Thymus (tissue), 11 donors: ENCODE measurements around the gene LIG1. TPM values are rescaled to one million over a fixed set of nuclear protein-coding genes. Genes with fewer than 3 reads are reported as not detected.
"Not testable (repeated sequence)": the region's sequence is repeated elsewhere in the genome, so short reads cannot be mapped to it uniquely, and the experiment has no call there.

Experiments used
- DNase-seq, 9 donors: peaks; one replicate each; pipeline ENCODE4 v3.0.0-alpha.2; 2013; ENCODE audit warnings: low spot score in 9 of 9, low read depth in 6 of 9, missing footprints in 1 of 9
- H3K27ac ChIP-seq, 2 donors: one replicate each; pipeline ENCODE4 v1.5.1; 2013; ENCODE audit warnings: control low read depth in 1 of 2, low read depth in 1 of 2, low read length in 1 of 2, mild to moderate bottlenecking in 1 of 2, moderate library complexity in 1 of 2
- H3K27me3 ChIP-seq, 2 donors: one replicate each; pipeline ENCODE4 v1.5.1; 2013; ENCODE audit warnings: low read length in 1 of 2; ENCODE audit not compliant: control insufficient read depth in 2 of 2, insufficient read depth in 1 of 2
- H3K36me3 ChIP-seq, 2 donors: one replicate each; pipeline ENCODE4 v1.5.1; 2013; ENCODE audit warnings: low read length in 1 of 2, mild to moderate bottlenecking in 1 of 2, moderate library complexity in 1 of 2; ENCODE audit not compliant: control insufficient read depth in 2 of 2, insufficient read depth in 2 of 2
- H3K4me1 ChIP-seq, 2 donors: one replicate each; pipeline ENCODE4 v1.5.1; 2013; ENCODE audit warnings: low read length in 2 of 2; ENCODE audit not compliant: control insufficient read depth in 2 of 2, insufficient read depth in 2 of 2
- H3K4me3 ChIP-seq, 2 donors: one replicate each; pipeline ENCODE4 v1.5.1; 2013; ENCODE audit warnings: low read length in 2 of 2, control low read depth in 1 of 2, mild to moderate bottlenecking in 1 of 2
- H3K9me3 ChIP-seq, 2 donors: one replicate each; pipeline ENCODE4 v1.5.1; 2013; ENCODE audit warnings: low read length in 1 of 2, mild to moderate bottlenecking in 1 of 2; ENCODE audit not compliant: control insufficient read depth in 2 of 2, insufficient read depth in 1 of 2
- WGBS: extraction: QIAGEN DNeasy Blood & Tissue Kit; methylation state at CpG from one replicate; pipeline ENCODE4 v1.1.7; 2013; 5-methylcytosine and 5-hydroxymethylcytosine counted together
- polyA plus RNA-seq: library from polyadenylated mRNA; stranded (reverse); fragments of 200-250 nt; gene quantifications from one replicate; pipeline ENCODE4 v1.2.3, GENCODE V29; 2013
- total RNA-seq: library from RNA; stranded (reverse); fragments of 120-200 nt; gene quantifications from one replicate; pipeline ENCODE4 v1.2.4, GENCODE V29; 2013
- donor health status: healthy.

The LIG1 gene
- total and polyA plus RNA-seq, 2 donors: 58.9 to 76.6 TPM

DNA sequence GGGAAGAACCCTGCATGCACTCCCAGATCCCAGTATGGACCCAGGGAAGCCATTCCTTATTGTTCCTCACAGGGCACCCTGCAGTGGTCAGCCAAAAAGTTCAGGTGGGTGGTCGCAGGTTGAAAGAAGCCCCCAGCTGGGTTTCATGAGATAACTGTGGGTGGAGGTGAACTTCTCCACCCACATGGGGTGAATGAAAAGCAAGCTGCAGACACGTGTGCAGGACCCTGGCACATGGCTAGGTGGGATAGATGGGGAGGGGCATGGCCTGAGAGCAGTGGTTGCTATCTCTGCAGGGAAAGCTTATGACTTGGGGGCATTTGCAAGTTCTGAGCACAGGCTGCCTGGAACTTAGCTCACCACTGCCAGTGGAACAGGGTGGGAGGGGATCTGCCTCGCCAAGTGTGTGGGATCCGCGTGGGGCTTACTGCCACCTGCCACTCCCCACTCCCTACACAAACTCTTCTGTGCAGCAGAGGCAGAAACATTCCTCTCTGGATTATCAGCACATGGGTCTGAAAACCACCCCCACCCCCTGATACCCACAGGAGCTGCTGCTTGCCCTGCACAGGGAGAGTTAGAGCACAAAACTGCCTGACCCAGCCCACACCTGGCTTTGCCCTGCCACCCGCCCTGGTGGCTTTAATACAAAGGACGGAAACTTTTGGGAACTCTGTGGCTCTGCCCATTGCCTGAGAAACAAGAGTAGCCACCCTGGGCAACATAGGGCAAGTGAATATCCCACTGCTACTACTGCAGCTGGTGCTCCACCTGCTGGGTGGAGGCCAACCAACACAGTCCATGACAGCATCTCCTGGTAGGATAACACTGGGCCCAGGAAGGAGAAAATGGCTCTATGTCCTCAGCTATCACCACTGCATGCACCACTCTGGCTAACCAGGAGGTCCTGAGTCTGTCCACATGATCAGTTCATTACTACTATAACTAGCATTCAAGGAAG, 84.0 kb downstream of the LIG1 start:
- no peaks in the 10 kb centered on the region for H3K27me3 ChIP-seq
- no peak overlapping the region for H3K27ac ChIP-seq
- WGBS: 91% methylated on average over 7 of the region's 7 CpGs
- no peak for DNase-seq
- H3K4me1 ChIP-seq: no peaks in the 10 kb centered on the region
- H3K36me3 ChIP-seq: no peaks in the 10 kb centered on the region
- no peak overlapping the region for H3K4me3 ChIP-seq
- H3K9me3 ChIP-seq: no peaks in the 10 kb centered on the region

DNA sequence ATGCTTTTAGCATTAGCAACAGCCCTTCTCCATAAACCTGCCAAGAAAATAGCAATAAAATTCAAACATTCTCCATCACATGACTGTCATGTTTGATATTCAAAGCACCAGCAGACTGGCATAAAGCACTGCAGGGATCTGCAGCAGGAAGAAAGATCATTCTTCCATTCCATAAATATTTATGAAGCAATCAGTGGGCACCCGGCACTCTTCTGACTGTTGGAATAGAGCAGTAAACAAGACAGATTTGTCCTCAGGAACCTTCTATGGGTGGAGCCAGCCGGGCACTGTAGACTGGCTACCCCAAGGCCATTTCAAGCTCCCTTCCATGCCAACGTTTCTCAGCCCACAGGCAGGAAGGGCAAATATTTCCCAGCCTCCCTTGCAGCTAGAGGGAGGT, 85.1 kb downstream of the LIG1 start:
- Histone ChIP-seq H3K4me1 (no peaks in the 10 kb centered on the region), H3K36me3 (no peaks in the 10 kb centered on the region), H3K4me3 (no peak overlapping the region), H3K27me3 (no peaks in the 10 kb centered on the region), H3K9me3 (no peaks in the 10 kb centered on the region), H3K27ac (no peak overlapping the region)
- WGBS: 78% methylated on average over 3 of the region's 3 CpGs
- no peak for DNase-seq

DNA sequence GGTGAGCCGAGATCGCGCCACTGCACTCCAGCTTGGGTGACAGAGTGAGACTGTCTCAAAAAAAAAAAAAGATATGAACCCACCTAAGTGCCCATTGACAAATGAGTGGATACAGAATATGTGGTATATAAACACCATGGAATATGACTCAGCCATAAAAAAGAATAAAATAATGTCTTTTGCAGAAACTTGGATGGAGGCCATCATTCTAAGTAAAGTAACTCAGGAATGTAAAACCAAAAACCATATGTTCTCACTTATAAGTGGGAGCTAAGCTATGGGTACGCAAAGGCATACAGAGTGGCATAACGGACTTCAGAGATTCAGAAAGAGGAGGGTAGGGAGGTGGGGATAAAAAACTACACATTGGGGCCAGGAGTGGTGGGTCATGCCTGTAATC, 89.0 kb downstream of the LIG1 start:
- Histone ChIP-seq H3K4me3 (no peak overlapping the region), H3K27me3 (no peaks in the 10 kb centered on the region), H3K4me1 (no peaks in the 10 kb centered on the region), H3K9me3 (no peaks in the 10 kb centered on the region), H3K36me3 (no peaks in the 10 kb centered on the region), H3K27ac (no peak overlapping the region)
- WGBS: 97% methylated on average over 5 of the region's 5 CpGs
- DNase-seq: no peak

DNA sequence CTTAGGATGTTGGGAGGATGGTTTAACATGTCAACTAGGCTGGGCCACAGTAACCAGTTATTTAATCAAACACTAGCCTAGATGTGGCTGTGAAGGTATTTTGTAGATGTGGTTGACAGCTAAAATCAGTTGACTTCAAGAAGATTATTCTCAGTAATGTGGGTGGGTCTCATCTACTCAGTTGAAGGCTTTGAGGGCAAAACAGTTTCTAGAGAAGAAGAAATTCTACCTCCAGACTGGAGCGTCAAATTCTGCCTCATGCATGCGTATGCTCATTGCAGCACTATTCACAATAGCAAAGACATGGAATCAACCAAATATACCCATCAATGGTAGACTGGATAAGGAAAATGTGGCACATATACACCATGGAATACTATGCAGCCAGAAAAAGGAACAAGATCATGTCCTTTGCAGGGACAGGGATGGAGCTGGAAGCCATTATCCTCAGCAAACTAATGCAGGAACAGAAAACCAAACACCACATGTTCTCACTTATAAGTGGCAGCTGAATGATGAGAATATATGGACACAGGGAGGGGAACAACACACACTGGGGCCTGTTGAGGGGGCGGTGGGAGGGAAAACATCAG, 99.9 kb downstream of the LIG1 start:
- H3K36me3 ChIP-seq, DNase-seq, H3K4me3 ChIP-seq, H3K4me1 ChIP-seq, H3K27me3 ChIP-seq, H3K9me3 ChIP-seq, H3K27ac ChIP-seq: not testable (repeated sequence)
- 98% methylated on average over 3 of the region's 3 CpGs for WGBS

DNA sequence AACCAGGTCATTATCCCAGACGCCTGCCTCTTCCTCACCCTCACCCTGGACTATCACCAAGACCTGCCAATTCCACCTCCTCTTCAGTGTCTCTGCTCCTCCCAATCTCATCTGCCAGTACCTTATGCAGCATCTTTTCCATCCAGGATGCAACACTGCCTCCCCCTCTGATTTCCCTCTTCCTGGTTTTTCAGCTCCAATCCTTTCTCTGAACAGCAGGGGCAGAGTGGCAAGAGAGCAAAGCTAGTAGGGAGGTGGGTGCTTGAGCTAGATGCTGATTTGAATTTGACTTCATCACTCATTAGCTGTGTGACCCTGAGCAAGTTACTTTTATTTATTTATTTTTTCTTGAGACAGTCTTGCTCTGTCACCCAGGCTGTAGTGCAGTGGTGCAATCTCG, 100.7 kb downstream of the LIG1 start:
- 80% methylated on average over 2 of the region's 2 CpGs for WGBS
- no peak overlapping the region for H3K4me3 ChIP-seq
- H3K36me3 ChIP-seq: no peaks in the 10 kb centered on the region
- H3K9me3 ChIP-seq: peaks cover 0 to under 1% of the 10 kb centered on the region in 2 donors
- DNase-seq: no peak
- H3K27me3 ChIP-seq: no peaks in the 10 kb centered on the region
- H3K27ac ChIP-seq: no peak overlapping the region
- no peaks in the 10 kb centered on the region for H3K4me1 ChIP-seq

Other genes starting within 250 kb of the LIG1 start
- gene BSPH1, start 178.2 kb downstream of the LIG1 start, total RNA-seq: not detected
- gene BSPH1, start 178.2 kb downstream of the LIG1 start, polyA plus RNA-seq: not detected
- gene ELSPBP1, start 175.7 kb downstream of the LIG1 start, total RNA-seq: 0.24 TPM
- gene ELSPBP1, start 175.7 kb downstream of the LIG1 start, polyA plus RNA-seq: 0.32 TPM
- gene CABP5, start 126.3 kb downstream of the LIG1 start, total RNA-seq: not detected
- 0.05 TPM for gene CABP5, start 126.3 kb downstream of the LIG1 start, polyA plus RNA-seq
- 8.1 TPM for gene PLA2G4C, start 59.5 kb downstream of the LIG1 start, total RNA-seq
- gene PLA2G4C, start 59.5 kb downstream of the LIG1 start, polyA plus RNA-seq: 15.0 TPM
- 0.61 TPM for gene ZSWIM9, start 336 bp upstream of the LIG1 start, total RNA-seq
- gene ZSWIM9, start 336 bp upstream of the LIG1 start, polyA plus RNA-seq: 2.7 TPM
- gene CARD8, start 85.6 kb upstream of the LIG1 start, total RNA-seq: 56.0 TPM
- gene CARD8, start 85.6 kb upstream of the LIG1 start, polyA plus RNA-seq: 66.4 TPM
- gene ZNF114, start 99.7 kb upstream of the LIG1 start, total RNA-seq: 1.6 TPM
- gene ZNF114, start 99.7 kb upstream of the LIG1 start, polyA plus RNA-seq: 0.57 TPM
- gene EMP3, start 155.2 kb upstream of the LIG1 start, total RNA-seq: 41.2 TPM
- gene EMP3, start 155.2 kb upstream of the LIG1 start, polyA plus RNA-seq: 94.3 TPM
- gene TMEM143, start 193.6 kb upstream of the LIG1 start, total RNA-seq: 4.6 TPM
- 10.3 TPM for gene TMEM143, start 193.6 kb upstream of the LIG1 start, polyA plus RNA-seq
- not detected for gene SYNGR4, start 194.0 kb upstream of the LIG1 start, total RNA-seq
- gene SYNGR4, start 194.0 kb upstream of the LIG1 start, polyA plus RNA-seq: 0.11 TPM
- 20.7 TPM for gene KDELR1, start 221.2 kb upstream of the LIG1 start, total RNA-seq
- gene KDELR1, start 221.2 kb upstream of the LIG1 start, polyA plus RNA-seq: 81.0 TPM
- 0.05 TPM for gene GRIN2D, start 223.3 kb upstream of the LIG1 start, total RNA-seq
- 0.07 TPM for gene GRIN2D, start 223.3 kb upstream of the LIG1 start, polyA plus RNA-seq